HL-60 (cell line): ENCODE data around the gene BRAF.

ENCODE experiments used
- POLR2AphosphoS5 ChIP-seq: IDR thresholded peaks from 2 replicates; pipeline ENCODE4 v1.6.1; 2012; ENCODE audit warnings: low read depth
- TF ChIP-seq, protein P1 (sequence below): IDR thresholded peaks from one replicate; pipeline ENCODE4 v1.5.1; 2011; ENCODE audit warnings: low read length, control low read depth, inconsistent platforms; ENCODE audit not compliant: insufficient read depth

DNA sequence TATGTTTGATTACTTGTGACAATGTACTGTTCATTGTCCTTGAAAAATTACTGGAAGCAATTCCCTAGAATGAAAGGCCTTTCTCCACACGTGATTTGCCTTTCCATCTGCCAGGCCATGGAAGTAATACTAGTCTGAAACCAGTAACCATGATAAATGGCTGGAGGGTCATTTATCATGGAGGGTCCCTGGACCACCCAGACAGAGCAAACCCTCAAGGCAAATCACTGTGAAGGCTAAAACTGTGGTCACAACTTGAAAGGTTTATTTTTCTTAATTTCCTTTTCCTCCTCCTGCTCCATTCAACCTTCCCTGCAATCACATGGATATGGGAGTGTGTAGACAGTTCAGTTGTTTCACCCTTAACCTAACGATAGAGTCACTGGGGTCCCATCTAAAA lies 16.4 kb downstream of the BRAF start:
- TF ChIP-seq, protein P1, sequence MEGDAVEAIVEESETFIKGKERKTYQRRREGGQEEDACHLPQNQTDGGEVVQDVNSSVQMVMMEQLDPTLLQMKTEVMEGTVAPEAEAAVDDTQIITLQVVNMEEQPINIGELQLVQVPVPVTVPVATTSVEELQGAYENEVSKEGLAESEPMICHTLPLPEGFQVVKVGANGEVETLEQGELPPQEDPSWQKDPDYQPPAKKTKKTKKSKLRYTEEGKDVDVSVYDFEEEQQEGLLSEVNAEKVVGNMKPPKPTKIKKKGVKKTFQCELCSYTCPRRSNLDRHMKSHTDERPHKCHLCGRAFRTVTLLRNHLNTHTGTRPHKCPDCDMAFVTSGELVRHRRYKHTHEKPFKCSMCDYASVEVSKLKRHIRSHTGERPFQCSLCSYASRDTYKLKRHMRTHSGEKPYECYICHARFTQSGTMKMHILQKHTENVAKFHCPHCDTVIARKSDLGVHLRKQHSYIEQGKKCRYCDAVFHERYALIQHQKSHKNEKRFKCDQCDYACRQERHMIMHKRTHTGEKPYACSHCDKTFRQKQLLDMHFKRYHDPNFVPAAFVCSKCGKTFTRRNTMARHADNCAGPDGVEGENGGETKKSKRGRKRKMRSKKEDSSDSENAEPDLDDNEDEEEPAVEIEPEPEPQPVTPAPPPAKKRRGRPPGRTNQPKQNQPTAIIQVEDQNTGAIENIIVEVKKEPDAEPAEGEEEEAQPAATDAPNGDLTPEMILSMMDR = no peak
- no peak for TF ChIP-seq POLR2AphosphoS5
